ENCODE measurements around the gene APP.

- TF ChIP-seq REPIN1 (tag by site-specific recombination; IDR thresholded peaks at IDR 0.05; ENCODE audit: low read depth) (no peak), ZNF549 (tag by site-specific recombination; IDR thresholded peaks at IDR 0.05) (no peak), MZF1 (tag by site-specific recombination; IDR thresholded peaks at IDR 0.05; ENCODE audit: borderline replicate concordance) (no peak), ZNF747 (tag by site-specific recombination; IDR thresholded peaks at IDR 0.05) (no peak), CTCF (tag by site-specific recombination; IDR thresholded peaks at IDR 0.05) (no peak), ZNF391 (tag by site-specific recombination; IDR thresholded peaks at IDR 0.05; ENCODE audit: borderline replicate concordance, low read depth) (no peak), ZNF18 (tag by site-specific recombination; IDR thresholded peaks at IDR 0.05) (no peak), SETDB1 (IDR thresholded peaks at IDR 0.05; ENCODE audit: insufficient read length, low read length) (no peak), HOXC10 (CRISPR knock-in tag; IDR thresholded peaks at IDR 0.05) (no peak), YY1 (tag by site-specific recombination; IDR thresholded peaks at IDR 0.05) (no peak), ZNF138 (tag by site-specific recombination; IDR thresholded peaks at IDR 0.05; ENCODE audit: borderline replicate concordance) (no peak)
Observed at GRCh38 chr21:25838809-25839208, 331.8 kb downstream of the APP start.

Data from HEK293 (cell line).